Fibroblast of skin of scalp (primary cell): ENCODE results near the gene HDAC7.
"Not testable (repeated sequence)": the region's sequence is repeated elsewhere in the genome, so short reads cannot be mapped to it uniquely, and the experiment has no call there.

ENCODE experiments used
- DNase-seq: peaks from one replicate; pipeline ENCODE4 v3.0.0-alpha.2; 2013

Gene HDAC7

DNA sequence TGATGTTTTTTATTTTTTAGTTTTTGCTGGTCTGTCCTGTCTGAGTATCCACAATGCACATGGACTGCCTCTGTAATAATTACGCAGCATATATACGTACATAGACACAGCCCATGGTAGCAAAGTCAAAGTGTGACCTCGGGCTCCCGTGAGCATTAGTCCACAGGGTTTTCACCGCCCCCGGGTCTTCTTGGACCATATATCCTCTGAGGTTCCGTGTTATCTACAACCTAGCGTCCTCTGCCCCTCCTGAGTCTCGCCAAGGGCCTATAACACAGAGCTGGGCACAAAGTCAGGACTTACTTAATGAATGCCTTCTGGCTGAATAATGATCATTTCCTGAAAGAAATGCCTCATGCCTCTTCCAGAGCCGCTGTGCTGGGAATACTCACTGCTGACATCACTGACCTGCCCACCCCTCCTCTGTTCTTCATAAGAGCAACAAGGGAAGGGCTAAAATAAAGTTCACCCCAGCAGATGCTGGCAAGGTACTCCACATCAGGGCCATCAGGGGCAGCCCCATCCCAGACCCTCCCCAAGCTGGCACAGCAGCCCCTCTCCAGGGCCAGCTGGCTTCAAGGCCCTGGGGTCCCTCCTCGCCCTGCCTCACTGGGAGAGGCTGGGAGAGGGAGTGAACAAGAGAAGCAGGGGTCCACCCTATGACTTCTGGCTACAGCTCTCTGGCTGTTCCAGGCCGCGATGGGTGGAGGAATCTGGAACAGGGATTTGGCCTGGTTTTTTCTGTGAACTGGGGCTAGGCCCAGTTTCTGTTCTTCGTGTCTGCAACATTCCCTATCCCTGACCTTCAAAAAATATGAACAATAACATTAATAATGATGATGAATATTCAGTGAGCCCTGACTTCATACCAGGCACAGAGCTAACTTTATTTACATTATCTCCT, 7.9 kb downstream of the HDAC7 start:
- peak; percentile 77 for DNase-seq

DNA sequence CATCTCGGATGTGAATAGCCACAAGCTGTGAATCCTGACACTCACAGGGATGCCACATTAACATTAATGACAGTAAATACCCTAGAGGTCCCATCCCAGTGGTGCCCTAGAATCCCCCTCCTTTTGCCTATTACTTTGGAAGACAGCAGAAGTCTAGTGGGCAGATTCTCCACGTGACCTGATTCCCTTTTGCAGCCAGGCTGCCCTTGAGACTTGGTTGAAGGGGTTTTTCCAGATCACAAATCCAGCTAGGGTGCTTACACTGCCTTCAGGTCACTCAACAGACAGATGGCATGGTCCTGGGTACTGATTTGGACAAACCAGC, 8.7 kb downstream of the HDAC7 start:
- no peak for DNase-seq

DNA sequence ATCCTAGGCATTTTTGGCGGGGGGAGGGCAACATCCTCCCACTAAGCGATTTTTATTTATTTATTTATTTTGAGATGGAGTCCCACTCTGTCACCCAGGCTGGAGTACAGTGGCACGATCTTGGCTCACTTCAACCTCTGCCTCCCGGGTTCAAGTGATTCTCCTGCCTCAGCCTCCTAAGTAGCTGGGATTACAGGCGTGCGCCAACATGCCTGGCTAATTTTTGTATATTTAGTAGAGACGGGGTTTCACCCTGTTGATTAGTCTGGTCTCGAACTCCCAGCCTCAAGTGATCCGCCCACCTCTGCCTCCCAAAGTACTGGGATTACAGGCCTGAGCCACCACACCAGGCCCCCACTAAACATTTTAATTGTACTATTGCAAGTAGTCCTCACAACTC, 10.2 kb downstream of the HDAC7 start:
- not testable (repeated sequence) for DNase-seq

DNA sequence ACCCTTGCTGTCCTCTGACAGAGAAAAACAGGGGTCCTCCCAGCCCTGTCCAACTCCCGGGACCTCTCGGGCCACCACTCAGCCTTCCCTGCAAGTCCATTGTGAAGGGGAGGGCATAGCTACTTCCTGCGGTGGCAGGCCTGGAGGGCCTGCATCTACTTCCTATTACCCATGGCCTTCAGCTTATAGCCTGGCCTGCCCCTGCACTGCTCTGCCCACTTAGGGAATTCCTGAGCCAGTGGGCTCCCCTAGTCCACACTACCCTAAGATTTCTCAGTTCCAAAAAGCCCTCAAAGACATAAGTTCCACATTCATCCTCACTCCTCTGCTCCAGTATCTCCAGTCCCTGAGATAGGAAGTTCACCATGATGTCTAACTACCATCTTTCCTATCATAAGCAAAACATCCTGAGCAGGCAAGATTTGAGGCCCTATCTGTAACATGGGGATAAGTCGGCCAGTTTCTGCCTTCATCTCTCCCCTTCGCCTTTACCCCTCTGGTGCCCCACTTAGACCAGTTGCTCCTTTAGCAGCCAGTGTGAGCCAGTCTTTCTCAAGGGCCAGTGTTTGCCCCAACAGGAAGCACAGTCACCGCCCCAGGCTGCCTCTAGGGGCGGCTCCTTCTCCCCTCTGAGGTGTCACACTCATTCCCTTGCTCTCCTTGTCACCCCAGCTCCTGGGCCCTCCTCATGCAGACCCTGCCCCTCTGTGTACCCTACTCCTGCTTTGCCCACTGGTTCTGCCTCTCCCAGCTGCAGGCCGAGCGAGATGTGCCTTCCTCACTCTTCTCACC, 10.9 kb downstream of the HDAC7 start:
- no peak for DNase-seq

DNA sequence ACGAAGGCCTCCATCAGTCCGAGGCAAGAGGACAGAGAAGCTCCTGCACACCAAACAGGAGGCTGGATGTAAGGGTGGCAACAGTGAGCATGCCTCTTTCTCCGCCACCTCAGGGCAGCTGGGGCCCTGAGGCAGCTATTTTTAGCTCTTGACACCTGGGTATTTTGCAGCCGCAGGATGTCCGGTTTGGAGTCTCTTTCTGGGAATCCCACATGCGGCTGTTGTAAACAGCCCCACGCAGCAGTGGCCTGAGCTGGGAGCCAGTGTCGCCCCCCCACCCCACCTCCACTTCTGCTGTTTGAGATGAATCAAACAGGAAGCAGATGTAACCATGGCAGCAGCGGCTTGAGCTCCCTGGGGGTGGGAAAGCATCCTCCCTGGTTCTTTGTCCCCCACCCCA, 11.7 kb downstream of the HDAC7 start:
- no peak for DNase-seq

DNA sequence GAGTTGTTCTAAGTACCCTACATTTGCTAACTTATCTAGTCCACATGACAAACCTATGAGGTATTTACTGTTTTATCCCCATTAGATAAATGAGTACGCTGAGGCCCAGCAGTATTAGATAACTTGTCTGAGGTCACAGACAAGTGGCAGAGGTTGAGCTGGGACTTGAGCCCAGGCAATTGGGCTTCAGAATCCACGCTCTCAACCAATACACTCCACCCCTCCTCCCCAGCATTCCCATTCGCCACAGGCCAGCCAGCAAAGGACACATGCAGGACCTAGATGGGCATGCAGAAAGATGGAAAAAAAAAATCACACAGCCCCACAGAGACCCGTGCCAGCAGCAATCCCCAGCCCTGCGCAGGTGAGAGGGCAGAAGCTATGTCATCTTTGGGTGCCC, 12.4 kb downstream of the HDAC7 start:
- DNase-seq: no peak

DNA sequence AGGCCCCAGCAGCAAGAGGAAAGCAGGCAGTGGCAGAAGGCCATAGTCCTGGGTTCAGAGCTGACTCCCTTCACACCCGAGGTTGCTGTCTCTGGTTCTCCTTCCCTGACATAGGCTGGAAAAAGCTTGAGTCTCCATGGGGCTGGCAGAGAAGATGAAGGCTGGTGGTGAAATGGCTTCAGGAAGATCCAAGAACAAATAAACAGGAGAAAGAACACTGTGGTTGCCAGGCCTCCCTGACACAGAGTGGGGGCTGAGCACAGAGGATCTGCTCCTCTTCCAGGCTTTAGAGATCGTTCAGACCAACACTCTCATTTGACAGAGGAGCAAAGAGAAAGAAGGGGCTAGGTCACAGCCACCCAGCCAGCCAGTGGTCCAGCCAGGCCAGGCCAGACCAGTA, 14.3 kb downstream of the HDAC7 start:
- DNase-seq: no peak

DNA sequence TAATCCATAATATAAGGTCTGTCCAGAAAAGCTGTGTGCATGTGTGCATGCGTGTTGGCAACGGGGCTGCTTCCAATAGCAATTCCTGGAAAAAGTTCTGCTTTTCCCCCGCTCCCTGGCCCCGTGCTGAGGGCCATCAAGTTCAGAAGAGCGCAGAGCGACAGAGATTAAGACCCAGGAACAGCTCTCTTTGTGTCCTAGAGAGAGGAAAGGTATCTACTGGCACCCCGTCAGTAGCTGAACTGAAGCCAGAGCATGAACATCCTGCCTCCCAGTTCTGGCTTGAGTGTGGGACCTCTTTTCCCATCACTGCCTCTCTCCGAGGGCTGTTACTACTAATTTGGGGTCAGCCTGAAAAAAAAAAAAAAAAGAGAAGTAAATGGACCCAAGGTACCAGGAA, 15.5 kb downstream of the HDAC7 start:
- DNase-seq: no peak

DNA sequence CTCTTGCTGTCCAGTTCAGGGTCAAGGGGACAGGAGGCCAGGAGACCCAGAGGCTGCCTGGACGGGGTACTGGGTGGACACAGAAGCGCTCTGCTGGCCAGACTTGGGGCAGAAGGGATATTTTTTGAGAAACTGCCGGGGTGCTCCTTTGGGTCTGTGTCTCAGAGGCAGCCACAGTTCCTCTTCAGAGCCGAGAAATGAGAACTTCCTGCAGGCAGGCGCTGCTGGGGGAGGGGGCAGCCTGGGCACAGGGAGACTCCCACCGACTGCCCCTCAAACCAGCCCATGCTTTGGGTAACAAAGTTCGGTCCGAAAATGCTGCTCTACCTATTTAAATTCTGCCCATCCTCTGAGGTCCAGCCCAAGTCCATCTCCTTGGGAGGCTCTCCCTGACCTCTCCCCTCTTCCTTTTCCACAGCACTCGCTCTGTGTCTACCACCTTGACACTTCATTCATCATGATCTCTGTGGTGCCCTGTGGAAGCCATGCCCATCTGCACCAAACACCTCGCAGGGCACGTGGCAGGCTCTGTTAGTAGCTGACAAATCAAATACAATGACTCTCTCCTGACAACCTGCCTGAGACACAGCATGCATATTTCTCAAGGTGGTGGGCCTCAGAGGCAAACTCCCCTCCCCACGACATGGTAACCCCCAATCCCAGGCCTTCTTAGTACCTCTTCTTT, 16.4 kb downstream of the HDAC7 start:
- DNase-seq: no peak

DNA sequence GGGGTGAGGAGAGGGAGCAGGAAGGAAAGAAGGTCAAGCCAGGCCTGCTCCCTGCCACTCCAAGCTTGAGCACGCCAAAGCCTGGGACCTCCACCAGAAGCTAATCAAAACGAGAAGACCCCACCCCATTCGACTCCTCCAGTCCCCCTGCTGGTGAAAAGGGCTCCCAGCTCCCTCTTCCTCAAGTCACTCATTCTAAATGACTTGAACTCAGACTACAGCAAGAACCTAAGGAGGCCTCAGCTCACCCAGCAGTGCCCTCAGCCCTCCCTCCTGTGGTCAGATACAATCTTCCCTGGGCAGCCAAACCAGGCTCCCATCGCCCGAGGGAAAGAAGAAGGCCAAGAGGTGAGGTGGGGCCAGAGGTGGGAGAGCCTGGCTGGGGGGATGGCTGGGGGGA, 17.4 kb downstream of the HDAC7 start:
- DNase-seq: no peak

DNA sequence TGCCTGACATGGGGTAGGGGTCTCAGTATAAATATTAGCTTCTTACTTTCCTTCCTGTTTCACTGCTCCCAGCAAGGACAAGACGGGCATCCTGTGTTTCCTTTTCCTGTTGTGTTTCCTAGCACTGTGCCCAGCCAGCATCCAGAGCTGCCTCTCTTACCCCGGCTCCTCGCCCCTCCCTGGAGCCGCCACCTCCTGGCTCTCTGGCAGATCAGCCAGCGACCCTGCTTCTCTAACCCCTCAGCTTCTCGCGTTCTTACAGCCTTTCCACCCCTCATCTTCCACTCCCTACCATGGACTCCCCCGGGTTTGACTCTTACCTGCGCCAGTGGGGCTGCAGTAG, 17.8 kb downstream of the HDAC7 start:
- DNase-seq: no peak

DNA sequence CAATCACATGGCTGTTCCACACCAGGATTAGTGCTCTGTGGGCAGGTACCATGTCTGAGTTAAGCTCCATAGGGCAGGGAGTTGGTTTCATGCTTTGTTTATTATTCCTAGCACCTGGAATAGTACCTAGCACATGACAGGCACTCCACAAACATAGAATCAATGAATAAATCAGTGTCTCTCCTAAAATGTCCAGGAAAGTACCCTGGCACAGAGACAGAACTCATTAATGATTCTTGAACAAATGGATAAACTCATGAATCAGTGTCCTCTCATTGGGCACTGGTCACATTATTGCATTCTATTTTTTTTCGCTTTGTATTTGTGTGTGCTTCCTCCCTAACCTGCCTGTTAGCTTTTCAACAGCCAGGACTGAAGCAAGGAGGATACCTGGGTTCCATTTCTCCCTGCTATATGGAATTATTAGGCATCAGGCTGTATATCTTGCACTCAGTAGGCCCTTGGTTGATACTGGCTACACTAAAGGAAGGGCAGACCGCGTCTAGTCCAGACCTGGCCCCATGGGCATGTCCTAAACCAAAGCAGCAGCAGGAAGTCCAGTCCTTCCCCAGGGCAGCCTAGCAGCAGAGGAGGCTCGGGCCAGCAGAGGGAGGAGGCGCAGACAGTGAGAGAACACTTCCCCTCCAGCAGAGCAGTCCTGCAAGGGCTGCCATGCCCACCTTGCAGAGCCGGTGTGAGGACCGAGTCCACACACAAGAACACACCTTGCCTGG, 18.4 kb downstream of the HDAC7 start:
- no peak for DNase-seq

DNA sequence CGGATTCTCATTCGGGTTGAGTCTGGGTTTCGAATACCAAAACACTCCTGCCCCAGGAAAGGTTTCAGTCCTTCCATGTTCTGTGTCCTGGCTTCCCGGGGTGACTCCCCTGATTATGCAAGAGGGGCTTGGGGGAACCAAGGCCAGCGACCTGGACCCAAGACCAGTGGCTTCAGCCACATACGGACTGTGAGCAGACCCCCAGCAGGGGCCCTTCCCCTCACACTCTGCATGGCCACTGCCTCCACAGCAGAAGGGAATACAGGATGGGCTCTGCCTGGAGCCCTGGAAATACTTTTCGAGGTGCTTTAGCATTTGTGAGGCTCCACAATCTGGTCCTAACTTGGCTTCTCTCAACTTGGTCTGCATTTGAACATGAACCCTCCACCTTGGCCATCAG, 19.1 kb downstream of the HDAC7 start:
- no peak for DNase-seq

DNA sequence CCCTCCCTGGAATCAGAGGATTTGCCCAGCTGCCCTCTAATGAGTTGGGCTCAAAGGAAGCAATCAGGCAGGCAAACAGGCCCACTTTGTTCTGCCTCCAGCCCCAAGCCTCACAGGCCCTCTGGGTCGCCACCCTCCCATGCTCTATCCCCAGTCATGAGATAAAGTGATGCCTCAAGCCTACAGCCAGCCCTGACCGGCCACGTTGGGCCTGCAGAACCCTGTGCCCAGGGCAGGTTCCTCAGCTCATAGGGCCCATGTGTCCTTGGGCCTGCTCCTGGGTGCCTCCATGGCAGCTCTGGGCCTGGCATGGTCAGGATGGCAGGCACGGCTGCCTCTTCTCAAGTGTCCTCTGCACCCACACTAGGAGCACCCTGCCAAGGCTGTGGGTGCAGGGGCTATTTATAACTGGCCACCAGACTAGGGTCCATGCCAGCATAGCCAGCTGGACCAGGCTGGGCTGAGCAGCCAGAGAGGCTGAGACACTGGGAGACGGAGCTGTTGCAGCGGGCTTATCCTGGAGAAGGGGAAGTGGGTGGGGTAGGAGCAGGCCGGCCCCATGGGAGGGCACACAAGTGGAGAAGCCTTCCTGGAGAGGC, 20.2 kb downstream of the HDAC7 start:
- no peak for DNase-seq

DNA sequence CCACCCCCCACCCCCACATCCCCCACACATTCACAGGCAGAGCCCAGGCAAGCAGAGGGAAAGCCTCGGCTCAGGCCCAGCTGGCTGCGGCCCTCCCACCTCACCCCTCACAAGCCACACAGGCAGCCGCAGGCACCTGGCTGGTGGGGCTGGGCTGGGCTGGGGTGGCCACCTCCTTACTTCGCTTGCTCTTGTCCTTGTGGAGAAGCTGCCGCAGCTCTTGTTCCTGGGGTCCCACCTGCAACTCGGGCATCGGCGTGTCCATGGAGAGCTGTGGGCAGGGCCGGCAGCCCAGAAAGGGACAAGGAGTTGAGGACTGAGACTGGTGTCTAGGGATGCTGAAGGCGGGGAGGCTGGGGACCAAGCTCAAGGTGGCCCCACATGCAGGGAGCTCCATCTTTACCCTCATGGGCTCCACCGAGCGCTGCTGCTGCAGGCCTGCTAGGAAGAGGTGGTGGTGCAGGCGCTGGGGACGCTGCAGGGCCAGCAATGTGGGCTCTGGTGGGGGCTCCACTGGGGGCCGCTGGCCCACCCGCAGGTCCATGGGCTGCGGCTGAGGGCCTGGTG, 21.2 kb downstream of the HDAC7 start:
- no peak for DNase-seq

DNA sequence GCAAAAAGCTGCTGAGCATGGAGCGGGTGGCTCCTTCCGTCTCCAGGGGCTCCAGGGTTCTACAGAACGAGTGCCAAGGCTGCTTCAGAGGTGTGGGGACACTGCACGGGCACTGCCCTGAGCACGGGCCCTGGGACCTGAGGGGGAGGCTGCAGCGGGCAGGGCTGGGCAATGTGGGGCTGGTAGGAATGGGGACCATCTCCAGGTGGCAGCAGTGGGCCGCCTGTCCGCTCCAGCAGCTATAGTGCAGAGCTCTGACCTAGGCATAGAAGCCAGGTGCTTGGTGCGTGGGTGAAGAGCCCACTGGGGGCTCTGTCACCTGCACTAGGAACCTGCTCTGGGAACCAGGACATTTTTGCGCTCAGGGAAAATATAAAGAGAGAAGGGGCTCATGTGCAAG, 22.3 kb downstream of the HDAC7 start:
- no peak for DNase-seq

DNA sequence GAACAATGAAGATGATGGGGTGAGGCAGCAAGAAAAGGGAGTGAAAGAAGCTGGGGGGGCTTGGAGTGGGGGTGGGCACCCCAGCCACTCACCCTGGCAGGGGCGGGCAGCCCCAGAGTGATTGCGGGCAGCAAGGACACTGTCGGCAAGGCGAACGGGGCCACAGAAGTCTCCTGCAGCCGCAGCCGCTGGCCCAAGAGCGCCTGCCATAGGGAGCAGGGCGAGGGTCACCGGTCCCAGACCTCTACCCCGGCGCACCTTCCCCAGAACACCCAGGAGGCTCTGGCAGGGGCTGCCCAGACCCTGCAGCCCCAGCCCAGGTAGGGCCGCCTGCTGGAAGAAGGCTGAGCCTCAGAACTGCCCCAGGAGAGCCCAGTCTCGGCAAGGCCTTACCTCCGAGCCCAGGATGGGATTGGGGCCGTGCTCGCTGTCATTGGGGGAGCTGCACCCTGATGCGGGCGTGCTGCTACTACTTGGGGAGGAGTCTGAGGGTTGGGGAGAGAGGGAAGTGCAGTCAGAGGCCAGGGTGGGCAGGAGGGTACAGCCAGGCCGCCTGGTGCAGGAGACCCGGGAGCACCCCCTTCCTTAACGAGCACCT, 23.8 kb downstream of the HDAC7 start:
- no peak for DNase-seq

DNA sequence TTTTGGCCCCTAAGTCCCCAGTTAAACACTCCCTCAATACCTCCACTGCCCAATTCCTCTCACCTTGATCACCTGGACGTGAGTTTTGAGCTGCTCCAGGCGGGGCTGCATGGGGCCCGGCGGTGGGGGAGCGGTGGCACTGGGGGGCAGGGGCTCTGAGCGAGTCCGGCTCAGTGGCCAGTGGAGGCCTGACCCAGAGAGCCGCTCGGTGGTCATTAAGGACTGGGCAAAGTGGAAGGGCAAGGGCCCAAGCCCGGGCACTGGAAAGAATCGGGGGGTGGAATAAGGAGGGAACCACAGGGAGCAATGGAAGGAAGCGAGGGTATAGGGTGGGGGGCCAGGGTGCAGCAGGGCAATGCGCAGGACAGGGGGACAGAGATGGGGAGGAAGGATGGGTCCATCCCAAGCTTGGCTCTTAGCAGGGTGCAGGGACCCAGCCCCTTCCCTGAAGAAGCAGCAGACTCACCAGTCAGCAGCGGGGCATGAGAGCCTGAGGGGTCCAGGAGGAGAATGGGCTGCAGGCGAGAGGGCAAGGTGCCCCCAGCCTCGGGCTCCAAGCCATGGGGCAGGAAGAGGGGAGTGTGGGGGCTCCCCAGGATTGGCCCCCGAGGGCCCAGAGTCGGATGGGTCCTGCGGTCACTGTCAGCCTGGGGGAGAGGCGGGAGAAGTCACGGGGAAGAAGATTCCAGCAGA, 24.4 kb downstream of the HDAC7 start:
- no peak for DNase-seq

DNA sequence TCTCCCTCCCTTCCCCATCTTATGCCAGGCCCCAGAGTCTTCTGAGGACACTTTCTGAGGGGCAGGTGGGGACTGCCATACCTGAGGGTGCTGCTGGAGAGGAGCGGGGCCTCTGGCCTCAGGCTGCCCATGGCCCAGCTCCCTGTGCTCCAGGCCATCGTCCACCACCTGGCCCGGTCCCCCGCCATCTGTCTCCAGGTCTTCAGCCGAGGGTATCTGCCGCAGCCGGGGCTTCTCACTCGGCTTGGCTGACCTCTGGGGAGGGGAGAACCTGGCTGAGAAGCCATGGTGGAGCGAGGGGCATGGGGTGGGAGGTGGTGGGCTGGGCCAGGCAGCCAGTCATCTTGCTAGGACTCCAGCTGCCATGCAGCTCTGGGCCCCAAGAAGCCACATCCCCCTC, 25.0 kb downstream of the HDAC7 start:
- no peak for DNase-seq

DNA sequence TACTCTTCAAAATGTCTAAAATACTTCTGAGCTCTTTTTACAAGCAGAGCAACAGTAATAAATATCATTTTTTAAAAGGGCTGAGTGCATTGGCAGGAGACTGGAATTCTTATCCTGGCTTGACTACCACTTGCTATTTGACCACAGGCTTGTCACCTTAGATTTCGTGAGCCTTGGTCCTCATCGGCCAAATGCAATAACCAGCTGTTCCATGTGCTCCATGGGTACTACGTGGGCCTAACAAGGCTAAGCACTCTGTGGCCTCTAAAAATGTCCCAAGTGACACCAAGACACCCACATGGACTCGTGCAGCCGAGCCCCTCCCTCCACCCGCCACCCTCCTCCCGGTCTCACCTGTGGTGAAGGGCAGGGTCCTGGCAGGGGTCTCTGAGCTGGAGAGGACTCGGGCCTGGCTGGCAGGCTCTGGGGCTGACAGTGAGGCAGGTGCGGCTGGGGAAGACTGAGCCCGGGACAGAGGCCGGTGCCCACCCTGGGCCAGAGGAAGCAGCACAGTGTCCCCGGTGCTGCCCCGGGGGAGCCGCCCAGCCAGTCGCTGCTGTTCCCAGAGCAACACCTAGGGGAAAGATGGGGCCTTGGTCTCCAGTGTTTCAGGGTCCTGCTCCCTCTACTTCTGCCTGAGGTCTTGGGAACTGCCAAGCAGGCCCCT, 26.6 kb downstream of the HDAC7 start:
- no peak for DNase-seq

DNA sequence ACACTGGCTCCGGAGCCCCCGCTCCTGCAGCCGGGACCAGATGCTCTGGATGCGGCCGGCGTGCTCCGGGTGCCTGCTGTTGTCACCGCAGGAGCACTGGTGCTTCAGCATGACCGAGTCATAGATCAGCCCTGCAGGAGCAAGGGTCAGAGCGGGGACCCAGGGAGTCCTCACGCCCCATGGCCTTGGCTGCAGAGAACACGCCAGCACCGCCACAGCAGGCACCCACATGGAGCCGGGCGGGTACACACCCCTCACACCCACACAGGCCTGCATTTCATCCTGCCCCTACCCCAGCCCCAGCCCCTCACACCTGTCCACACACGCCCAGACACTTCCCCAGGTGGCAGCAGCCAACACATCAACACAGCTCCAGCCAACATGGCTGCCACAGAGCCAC, 27.8 kb downstream of the HDAC7 start:
- DNase-seq: no peak
